G401.6 (cell line): ENCODE results near the gene SHKBP1.
"Not testable (repeated sequence)": the region's sequence is repeated elsewhere in the genome, so short reads cannot be mapped to it uniquely, and the experiment has no call there.

Experiments used
- FAIRE-seq: peaks from 2 replicates; lab custom pipeline; 2012; peaks lifted over from hg19 to GRCh38; lab: Jason Lieb, UNC

SHKBP1 gene

GRCh38 chr19:40585982-40586422 is 9.3 kb downstream of the SHKBP1 start:
- FAIRE-seq, result no peak

GRCh38 chr19:40586611-40587010 is 9.9 kb downstream of the SHKBP1 start:
- FAIRE-seq, result no peak

GRCh38 chr19:40588110-40588854 is 11.6 kb downstream of the SHKBP1 start:
- no peak for FAIRE-seq

- FAIRE-seq, result no peak
Observed at GRCh38 chr19:40588926-40589569, 12.4 kb downstream of the SHKBP1 start.

- no peak for FAIRE-seq
Observed at GRCh38 chr19:40589591-40590429, 13.1 kb downstream of the SHKBP1 start.

- FAIRE-seq, result no peak
Observed at GRCh38 chr19:40590464-40591265, 14.0 kb downstream of the SHKBP1 start.

- FAIRE-seq, result not testable (repeated sequence)
Observed at GRCh38 chr19:40591724-40592123, 15.1 kb downstream of the SHKBP1 start.

- FAIRE-seq, result peak; percentile 97
Observed at GRCh38 chr19:40592170-40592569, 15.5 kb downstream of the SHKBP1 start.

GRCh38 chr19:40594255-40594654 is 17.6 kb downstream of the SHKBP1 start:
- FAIRE-seq, result no peak

- no peak for FAIRE-seq
Observed at GRCh38 chr19:40594657-40595091, 18.0 kb downstream of the SHKBP1 start.

GRCh38 chr19:40596608-40597328 is 20.1 kb downstream of the SHKBP1 start:
- no peak for FAIRE-seq

GRCh38 chr19:40597329-40597838 is 20.7 kb downstream of the SHKBP1 start:
- FAIRE-seq, result no peak

GRCh38 chr19:40598121-40598917 is 21.6 kb downstream of the SHKBP1 start:
- FAIRE-seq, result peak; percentile 93

- no peak for FAIRE-seq
Observed at GRCh38 chr19:40598918-40599307, 22.2 kb downstream of the SHKBP1 start.

- no peak for FAIRE-seq
Observed at GRCh38 chr19:40599331-40599901, 22.7 kb downstream of the SHKBP1 start.

GRCh38 chr19:40599902-40600569 is 23.4 kb downstream of the SHKBP1 start:
- FAIRE-seq, result no peak

- no peak for FAIRE-seq
Observed at GRCh38 chr19:40600570-40601133, 24.0 kb downstream of the SHKBP1 start.

- no peak for FAIRE-seq
Observed at GRCh38 chr19:40601134-40601974, 24.7 kb downstream of the SHKBP1 start, which contains the start of gene LTBP4. TSS of gene LTBP4 (plus strand) at chr19:40601369. CDS start at chr19:40601388, 19 bp downstream.
